ENCODE measurements around the gene ZWINT. TPM values are rescaled to one million over a fixed set of nuclear protein-coding genes. Genes with fewer than 3 reads are reported as not detected.

The ZWINT gene
- total and polyA plus RNA-seq, 2 of the 8 experiments (the other 6 are each of a cell fraction or from before 2014, with no cell fraction given) = 52.1 to 71.2 TPM

GRCh38 chr10:56357018-56357417, 4.0 kb downstream of the ZWINT start:
- CTCF ChIA-PET (ENCODE audit: partially characterized antibody) = interaction anchor here (1.4 kb wide), 1 partner anchor 9 kb away, joined by 6 read pairs; no protein-coding TSS in a partner anchor
- H3K9ac ChIP-seq (replicated peaks in 1 of 4; ENCODE audit: extremely low read depth in 1 of 4, low read depth in 3 of 4, low read length in 3 of 4) = no peak overlapping the region
- no peak overlapping the region for H2BK12ac ChIP-seq (ENCODE audit: low read depth, low read length)
- no peaks in the 10 kb centered on the region for H3K9me3 ChIP-seq (ENCODE audit: insufficient read depth in 2 of 2, low read depth in 1 of 2, low read length in 1 of 2)
- H2BK5ac ChIP-seq (ENCODE audit: low read depth, low read length) = no peak overlapping the region
- DNase-seq (ENCODE audit: low read depth in 1 of 2, low spot score in 2 of 2) = no peak
- no peak overlapping the region for H3K27ac ChIP-seq (ENCODE audit: low read depth, low read length)
- no peak overlapping the region for H3K4me3 ChIP-seq (ENCODE audit: extremely low read depth in 1 of 4, insufficient read depth in 2 of 4, low read depth in 3 of 4, low read length in 4 of 4)
- no peak for FAIRE-seq
- H2BK20ac ChIP-seq (ENCODE audit: low read length) = no peak overlapping the region
- no peak overlapping the region for H4K91ac ChIP-seq (replicated peaks; ENCODE audit: insufficient read length, low read length)
- H3K36me3 ChIP-seq (ENCODE audit: control insufficient read depth in 2 of 4, insufficient read depth in 4 of 4, low read length in 3 of 4) = peaks cover 9 to 47% (median 24%) of the 10 kb centered on the region in 4 experiments
- H3K23me2 ChIP-seq (ENCODE audit: low read depth, low read length) = peaks cover 9% of the 10 kb centered on the region
- no peak overlapping the region for H3K4me2 ChIP-seq (ENCODE audit: insufficient read depth in 1 of 2, low read depth in 2 of 2, low read length in 2 of 2)
- H4K20me1 ChIP-seq (replicated peaks in 1 of 2; ENCODE audit: control insufficient read depth in 1 of 2, insufficient read depth in 2 of 2, low read length in 2 of 2) = no peaks in the 10 kb centered on the region
- H3K27me3 ChIP-seq (replicated peaks in 1 of 4; ENCODE audit: control insufficient read depth in 3 of 4, extremely low read depth in 1 of 4, insufficient read depth in 3 of 4, low read length in 3 of 4) = no peaks in the 10 kb centered on the region
- peaks cover 11% of the 10 kb centered on the region for H3K79me1 ChIP-seq (ENCODE audit: low read depth, low read length)
- H3K4me1 ChIP-seq (replicated peaks in 1 of 4; ENCODE audit: control insufficient read depth in 3 of 4, insufficient read depth in 4 of 4, low read length in 3 of 4) = peaks cover 0 to 9% (median 3%) of the 10 kb centered on the region in 4 experiments; a peak in 5 of 7 replicates
- no peak overlapping the region for H4K5ac ChIP-seq (ENCODE audit: insufficient read length, low read depth, low read length)
- no peak overlapping the region for H4K8ac ChIP-seq (ENCODE audit: extremely low read depth, insufficient read depth, low read length)
- H2BK120ac ChIP-seq (replicated peaks; ENCODE audit: low read depth, low read length) = no peak overlapping the region
- POLR2A ChIA-PET (ENCODE audit: partially characterized antibody) = no interaction called here
- no peak overlapping the region for H3K4ac ChIP-seq (replicated peaks; ENCODE audit: insufficient read length, low read depth, low read length)
- H3K18ac ChIP-seq (ENCODE audit: extremely low read depth, low read length) = no peak overlapping the region
- H3K14ac ChIP-seq (ENCODE audit: insufficient read length) = no peak overlapping the region
- no peak overlapping the region for H3K23ac ChIP-seq (ENCODE audit: insufficient read length)
- no peak overlapping the region for H2AK5ac ChIP-seq (ENCODE audit: low read depth, low read length)
- no peak overlapping the region for H3K56ac ChIP-seq (replicated peaks; ENCODE audit: insufficient read length, low read depth, low read length)
- no peak overlapping the region for H2BK15ac ChIP-seq (ENCODE audit: low read length)
- no peak overlapping the region for H2AFZ ChIP-seq (ENCODE audit: low read length)
- H3K79me2 ChIP-seq (ENCODE audit: control insufficient read depth in 1 of 2, insufficient read depth in 2 of 2, low read length in 2 of 2) = peaks cover 6 to 28% of the 10 kb centered on the region in 2 experiments; a peak in 3 of 4 replicates
- no peak for TF ChIP-seq ASH2L (IDR thresholded peaks at IDR 0.05; ENCODE audit: low read length)
- no peak for TF ChIP-seq CHD2 (IDR thresholded peaks at IDR 0.05; ENCODE audit: low read length)
- no peak for TF ChIP-seq E2F6 (IDR thresholded peaks at IDR 0.05)
- no peak for TF ChIP-seq POU5F1 (IDR thresholded peaks at IDR 0.05; ENCODE audit: low read depth, low read length)
- no peak for TF ChIP-seq KDM5A (IDR thresholded peaks at IDR 0.05; ENCODE audit: low read length)
